MM.1S (cell line): Measurements from ENCODE around the gene WDR72.

Experiments used
- DNase-seq: peaks from one replicate; pipeline ENCODE4 v3.0.0-alpha.2; 2015
- H2AFZ ChIP-seq: fragments of 300-600 bp; sonication (generic); 2 replicates; pipeline ENCODE4 v1.6.0; 2016; ENCODE audit warnings: antibody characterized with exemption, low read length
- H3F3A ChIP-seq: fragments of 300-600 bp; sonication (generic); 2 replicates; pipeline ENCODE4 v1.6.1; 2016; ENCODE audit warnings: mild to moderate bottlenecking, antibody characterized with exemption, low read length, moderate library complexity, mixed read lengths; ENCODE audit not compliant: insufficient read depth
- H3K27ac ChIP-seq: fragments of 300-600 bp; sonication (generic); 2 replicates; pipeline ENCODE4 v1.5.1; 2016; ENCODE audit warnings: mild to moderate bottlenecking, low read length
- H3K27me3 ChIP-seq: fragments of 300-600 bp; sonication (generic); replicated peaks from 2 replicates; pipeline ENCODE4 v1.6.0; 2016; ENCODE audit warnings: low read length; ENCODE audit not compliant: insufficient read depth
- H3K36me3 ChIP-seq: fragments of 300-600 bp; sonication (generic); replicated peaks from 2 replicates; pipeline ENCODE4 v1.6.1; 2016; ENCODE audit warnings: mild to moderate bottlenecking, low read length, mixed read lengths; ENCODE audit not compliant: insufficient read depth
- H3K4me1 ChIP-seq: fragments of 300-600 bp; sonication (generic); 2 replicates; pipeline ENCODE4 v1.6.1; 2016; ENCODE audit warnings: low read length, mixed read lengths
- H3K4me2 ChIP-seq: fragments of 300-600 bp; sonication (generic); 2 replicates; pipeline ENCODE4 v1.6.0; 2016; ENCODE audit warnings: low read depth, low read length
- H3K4me3 ChIP-seq: fragments of 300-600 bp; sonication (generic); 2 replicates; pipeline ENCODE4 v1.5.1; 2016; ENCODE audit warnings: low read length, mixed read lengths
- H3K79me2 ChIP-seq: fragments of 300-600 bp; sonication (generic); 2 replicates; pipeline ENCODE4 v1.6.1; 2016; ENCODE audit warnings: mixed run types, low read length, mixed read lengths
- H3K9ac ChIP-seq: fragments of 300-600 bp; sonication (generic); 2 replicates; pipeline ENCODE4 v1.6.1; 2016; ENCODE audit warnings: low read length, mixed read lengths
- H3K9me2 ChIP-seq: fragments of 300-600 bp; sonication (generic); replicated peaks from 2 replicates; pipeline ENCODE4 v1.6.1; 2016; ENCODE audit warnings: mild to moderate bottlenecking, low read length, mixed read lengths; ENCODE audit not compliant: insufficient read depth
- H3K9me3 ChIP-seq: fragments of 300-600 bp; sonication (generic); replicated peaks from 2 replicates; pipeline ENCODE4 v1.6.1; 2016; ENCODE audit warnings: mild to moderate bottlenecking, low read length, mixed read lengths; ENCODE audit not compliant: insufficient read depth
- H4K20me1 ChIP-seq: fragments of 300-600 bp; sonication (generic); 2 replicates; pipeline ENCODE4 v1.6.1; 2016; ENCODE audit warnings: mild to moderate bottlenecking, low read length, moderate library complexity, mixed read lengths; ENCODE audit not compliant: insufficient read depth
- CTCF ChIP-seq: fragments of 300-600 bp; sonication (generic); IDR thresholded peaks from 2 replicates; pipeline ENCODE4 v1.5.1; 2016; ENCODE audit warnings: antibody characterized with exemption, low read length, mixed read lengths
- EZH2 ChIP-seq: fragments of 300-600 bp; sonication (generic); optimal IDR thresholded peaks from 2 replicates; pipeline ENCODE3; 2017; ENCODE audit warnings: low read depth, mild to moderate bottlenecking, antibody characterized with exemption, low read length, mixed read lengths
- EZH2phosphoT487 ChIP-seq: fragments of 300-600 bp; sonication (generic); IDR thresholded peaks from 2 replicates; pipeline ENCODE4 v1.6.1; 2018; ENCODE audit warnings: antibody characterized with exemption, low read length

The WDR72 gene

GRCh38 chr15:53588773-53589172 is 170.7 kb downstream of the WDR72 start:
- Histone ChIP-seq H3K9ac (no peak overlapping the region), H3K4me3 (no peak overlapping the region), H2AFZ (no peak overlapping the region), H3K9me3 (no peaks in the 10 kb centered on the region), H3K4me2 (no peak overlapping the region), H3K27me3 (no peaks in the 10 kb centered on the region), H3K27ac (no peak overlapping the region), H3K79me2 (no peaks in the 10 kb centered on the region), H3K36me3 (no peaks in the 10 kb centered on the region), H3F3A (no peaks in the 10 kb centered on the region), H3K9me2 (no peaks in the 10 kb centered on the region), H4K20me1 (no peaks in the 10 kb centered on the region), H3K4me1 (no peaks in the 10 kb centered on the region)
- TF ChIP-seq CTCF (no peak), EZH2 (no peak), EZH2phosphoT487 (no peak)
- DNase-seq, result no peak

GRCh38 chr15:53586799-53587198 is 172.7 kb downstream of the WDR72 start:
- H3K27me3 ChIP-seq, result no peaks in the 10 kb centered on the region
- no peak overlapping the region for H2AFZ ChIP-seq
- H3K9me3 ChIP-seq, result no peaks in the 10 kb centered on the region
- no peaks in the 10 kb centered on the region for H3K79me2 ChIP-seq
- no peaks in the 10 kb centered on the region for H3K4me1 ChIP-seq
- H3K9ac ChIP-seq, result no peak overlapping the region
- no peak overlapping the region for H3K27ac ChIP-seq
- DNase-seq, result peak; percentile 48
- no peak for TF ChIP-seq EZH2
- TF ChIP-seq CTCF, result peak; percentile 70
- H3K4me3 ChIP-seq, result no peak overlapping the region
- H3K36me3 ChIP-seq, result no peaks in the 10 kb centered on the region
- no peaks in the 10 kb centered on the region for H3K9me2 ChIP-seq
- H4K20me1 ChIP-seq, result no peaks in the 10 kb centered on the region
- H3K4me2 ChIP-seq, result no peak overlapping the region
- no peaks in the 10 kb centered on the region for H3F3A ChIP-seq

GRCh38 chr15:53581513-53581912 is 177.9 kb downstream of the WDR72 start:
- Histone ChIP-seq H3K79me2 (no peaks in the 10 kb centered on the region), H3K4me1 (no peaks in the 10 kb centered on the region), H3K4me2 (no peak overlapping the region)

More at GRCh38 chr15:53581513-53581912, 177.9 kb downstream of the WDR72 start:
- no peak for DNase-seq
- H2AFZ ChIP-seq, result no peak overlapping the region
- no peaks in the 10 kb centered on the region for H3F3A ChIP-seq
- H3K36me3 ChIP-seq, result no peaks in the 10 kb centered on the region
- no peak for TF ChIP-seq EZH2
- no peak for TF ChIP-seq CTCF
- TF ChIP-seq EZH2phosphoT487, result no peak
- H3K27ac ChIP-seq, result no peak overlapping the region
- H3K9me2 ChIP-seq, result no peaks in the 10 kb centered on the region
- H3K9ac ChIP-seq, result no peak overlapping the region
- no peak overlapping the region for H3K4me3 ChIP-seq
- no peaks in the 10 kb centered on the region for H3K27me3 ChIP-seq
- H4K20me1 ChIP-seq, result no peaks in the 10 kb centered on the region
- H3K9me3 ChIP-seq, result no peaks in the 10 kb centered on the region
